IPS-NIHi7 (cell line): ENCODE results near the gene CFL1.
"Not testable (repeated sequence)": the region's sequence is repeated elsewhere in the genome, so short reads cannot be mapped to it uniquely, and the experiment has no call there.

Source experiments
- DNase-seq: peaks from one replicate; pipeline ENCODE4 v3.0.0; 2012; ENCODE audit warnings: mixed read lengths; ENCODE audit errors: extremely low spot score

CFL1 gene

DNA sequence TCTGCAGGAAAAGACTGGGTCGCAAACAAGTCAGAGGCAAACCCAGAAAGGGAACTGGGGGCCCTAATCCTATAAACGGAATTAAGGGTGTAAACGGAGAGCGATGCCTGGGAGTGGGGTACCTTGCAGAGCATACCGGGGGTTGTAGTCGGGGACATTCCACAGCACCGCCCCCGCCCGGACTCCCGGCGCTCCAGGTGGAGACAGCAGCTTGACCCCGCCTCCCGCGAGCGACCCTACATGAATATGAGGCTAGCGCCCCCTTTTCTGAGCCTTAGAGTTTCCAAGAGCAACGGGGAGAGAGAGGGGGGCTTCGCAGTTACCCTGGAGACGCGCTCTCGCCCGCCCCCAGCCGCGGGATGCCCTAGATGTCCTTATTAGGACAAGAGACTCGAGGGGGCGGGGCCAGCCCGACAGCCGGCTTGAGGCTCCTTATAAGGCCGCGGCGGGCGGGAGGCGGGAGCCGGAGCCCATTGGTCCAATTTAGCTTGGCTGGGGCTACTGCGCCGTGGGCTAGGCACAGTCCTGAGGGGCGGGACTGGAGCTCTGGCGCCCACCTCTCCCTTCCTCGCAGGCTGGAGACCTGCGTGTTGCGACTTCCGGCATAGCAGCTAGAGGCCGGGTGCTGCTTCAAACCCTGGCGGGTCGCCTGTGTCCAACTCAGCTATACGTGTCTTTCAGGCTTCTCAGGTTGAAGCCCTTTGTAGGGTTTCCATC lies 1.3 kb upstream of the CFL1 start:
- DNase-seq, result peak; percentile 92

GRCh38 chr11:65858681-65859087 lies 704 bp upstream of the CFL1 start:
- DNase-seq, result no peak

GRCh38 chr11:65857500-65857852 lies 504 bp downstream of the CFL1 start:
- peak; percentile 9 for DNase-seq

DNA sequence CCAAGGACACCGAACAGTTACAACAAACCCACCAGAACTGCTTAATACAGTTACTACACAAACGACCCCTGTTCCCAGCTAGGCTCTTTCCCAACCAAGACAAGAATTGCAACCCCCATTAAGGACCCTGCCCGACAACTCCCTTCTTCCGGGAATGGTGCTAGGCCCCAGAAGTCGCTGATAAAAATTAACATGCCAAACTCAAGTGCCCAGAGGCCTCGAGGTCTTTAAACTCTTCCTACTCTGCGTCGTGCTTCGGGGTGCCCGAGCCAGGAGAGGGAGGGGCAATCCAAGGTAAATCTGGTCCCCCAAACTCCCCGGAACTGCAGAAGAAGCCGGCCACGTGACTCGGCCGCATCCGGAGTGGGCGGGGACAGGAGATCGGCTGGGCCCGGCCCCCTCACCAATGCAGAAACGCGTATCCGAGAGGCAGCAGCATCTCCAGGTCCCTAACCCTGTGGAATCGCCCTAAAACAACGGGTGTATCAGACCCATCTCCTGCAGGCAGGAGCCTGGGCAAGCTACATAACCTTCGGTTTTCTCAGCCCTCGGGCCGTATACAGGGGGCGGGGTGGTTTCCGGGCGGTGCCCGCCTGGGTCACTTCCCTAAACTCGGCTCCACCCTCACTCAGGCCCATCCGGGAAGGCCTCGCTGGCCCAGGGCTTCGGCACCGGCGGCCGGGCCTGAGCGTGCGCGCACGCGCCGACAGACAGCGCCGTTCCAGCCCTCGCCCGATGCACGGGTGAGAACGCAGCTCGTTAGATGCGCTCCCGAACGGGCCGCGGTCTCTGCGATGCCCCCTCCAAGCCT lies 1.1 kb downstream of the CFL1 start:
- DNase-seq, result peak; percentile 56

DNA sequence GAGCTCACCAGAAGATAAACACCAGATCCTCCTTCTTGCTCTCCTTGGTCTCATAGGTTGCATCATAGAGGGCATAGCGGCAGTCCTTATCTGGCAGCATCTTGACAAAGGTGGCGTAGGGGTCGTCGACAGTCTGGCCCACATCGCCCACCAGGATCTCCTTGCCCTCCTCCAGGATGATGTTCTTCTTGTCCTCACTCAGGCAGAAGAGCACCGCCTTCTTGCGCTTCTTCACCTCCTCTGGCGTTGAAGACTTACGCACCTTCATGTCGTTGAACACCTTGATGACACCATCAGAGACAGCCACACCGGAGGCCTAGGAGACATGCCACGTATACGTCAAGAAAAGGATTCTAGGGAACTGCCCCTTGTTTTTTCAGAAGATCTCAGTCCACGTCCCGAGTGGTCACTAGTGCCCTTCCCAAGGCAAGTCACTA lies 2.0 kb downstream of the CFL1 start:
- no peak for DNase-seq

DNA sequence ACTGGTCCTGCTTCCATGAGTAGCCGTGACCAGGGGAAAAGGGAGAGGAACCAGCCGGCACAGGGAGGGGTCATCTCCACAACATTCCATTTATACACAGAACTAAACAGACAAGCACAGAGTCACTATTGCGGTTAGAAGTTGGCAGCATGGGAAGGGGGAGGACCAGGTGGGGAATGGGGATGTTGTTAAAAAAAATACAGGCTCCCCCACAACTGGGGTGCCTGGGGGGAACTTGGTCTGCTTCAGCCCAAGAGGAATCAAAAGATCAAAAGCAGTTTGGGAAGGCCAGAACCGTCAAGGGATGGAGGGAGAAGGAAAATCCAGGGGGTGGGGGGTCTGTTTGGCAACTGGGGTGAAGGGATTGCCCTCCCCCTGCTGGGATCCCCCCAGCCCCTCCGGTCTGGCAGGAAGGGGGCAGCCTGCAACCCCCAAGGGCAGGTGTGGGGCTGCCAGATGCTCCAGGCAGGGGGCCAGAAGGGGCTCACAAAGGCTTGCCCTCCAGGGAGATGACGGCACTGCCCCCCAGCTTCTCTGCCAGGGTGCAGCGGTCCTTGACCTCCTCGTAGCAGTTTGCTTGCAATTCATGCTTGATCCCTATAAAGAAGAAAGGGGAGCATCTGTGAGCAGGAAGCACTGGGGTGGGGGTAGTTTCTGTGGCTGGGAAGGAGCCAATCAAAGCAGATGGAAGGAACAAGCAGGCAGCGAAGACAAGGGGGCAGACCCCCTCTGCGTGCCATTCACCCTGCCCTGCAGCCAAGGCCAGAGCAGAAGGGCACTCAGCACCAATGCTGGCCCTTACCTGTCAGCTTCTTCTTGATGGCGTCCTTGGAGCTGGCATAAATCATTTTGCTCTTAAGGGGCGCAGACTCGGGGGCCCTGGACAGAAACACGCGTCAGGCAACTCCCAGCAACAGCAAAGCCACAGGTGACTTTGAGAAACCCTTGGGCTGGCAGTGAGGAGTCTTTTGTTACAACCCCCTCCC lies 2.8 kb downstream of the CFL1 start:
- no peak for DNase-seq

DNA sequence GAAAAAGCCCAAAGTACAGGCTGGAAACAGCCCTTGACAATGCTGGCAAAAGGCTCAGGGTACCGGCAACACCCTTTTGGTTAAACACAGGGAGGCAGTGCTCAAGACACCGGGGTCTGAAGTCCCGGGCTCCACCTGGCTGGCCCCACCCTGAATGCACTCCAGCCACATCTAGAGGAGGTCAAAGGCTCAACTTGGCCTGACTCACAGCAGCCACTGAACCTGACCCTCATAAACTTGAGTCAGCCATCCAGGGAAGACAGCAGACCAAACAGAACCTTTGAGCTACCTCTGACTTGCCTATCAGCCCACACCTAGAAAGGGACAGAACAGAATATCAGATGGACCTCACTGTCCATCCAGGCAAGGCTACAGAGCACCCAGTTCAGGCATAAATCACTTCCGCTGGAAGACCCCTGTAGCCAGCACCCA lies 3.8 kb downstream of the CFL1 start:
- DNase-seq, result no peak

DNA sequence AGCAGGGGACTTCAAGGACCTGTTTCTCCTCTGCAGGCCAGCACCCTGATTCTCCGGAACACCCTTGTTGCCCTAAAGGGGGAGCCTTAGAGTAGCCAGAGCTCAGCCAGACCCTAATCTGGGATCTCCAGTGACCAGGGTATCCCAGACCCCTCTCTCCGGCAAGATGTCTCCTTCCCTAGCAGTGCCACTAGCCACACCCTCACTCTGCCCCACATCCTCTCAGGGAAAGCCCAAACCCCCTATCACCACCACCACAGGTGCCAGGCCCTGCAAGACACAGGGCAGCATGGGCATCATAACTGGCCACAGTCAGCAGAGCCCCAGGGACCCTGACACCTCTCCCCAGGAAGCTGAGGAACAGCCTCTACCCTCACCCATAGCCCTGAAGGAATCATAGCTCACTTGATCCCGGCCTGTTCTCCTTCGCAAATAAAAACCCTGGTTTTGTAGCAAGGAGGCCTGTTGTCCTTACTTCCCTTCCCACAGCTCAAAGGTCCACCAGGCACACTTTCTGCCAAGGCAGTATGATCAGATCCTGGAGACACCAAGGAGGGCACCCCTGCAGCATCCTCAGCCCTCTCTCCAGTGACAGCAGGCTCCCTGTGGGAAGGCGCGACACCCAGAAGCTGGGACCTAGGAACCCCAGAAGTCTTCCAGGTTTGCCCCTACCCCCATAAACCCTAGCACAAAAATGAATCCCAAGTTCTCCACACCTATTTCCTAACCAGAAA lies 4.6 kb downstream of the CFL1 start:
- DNase-seq, result no peak

DNA sequence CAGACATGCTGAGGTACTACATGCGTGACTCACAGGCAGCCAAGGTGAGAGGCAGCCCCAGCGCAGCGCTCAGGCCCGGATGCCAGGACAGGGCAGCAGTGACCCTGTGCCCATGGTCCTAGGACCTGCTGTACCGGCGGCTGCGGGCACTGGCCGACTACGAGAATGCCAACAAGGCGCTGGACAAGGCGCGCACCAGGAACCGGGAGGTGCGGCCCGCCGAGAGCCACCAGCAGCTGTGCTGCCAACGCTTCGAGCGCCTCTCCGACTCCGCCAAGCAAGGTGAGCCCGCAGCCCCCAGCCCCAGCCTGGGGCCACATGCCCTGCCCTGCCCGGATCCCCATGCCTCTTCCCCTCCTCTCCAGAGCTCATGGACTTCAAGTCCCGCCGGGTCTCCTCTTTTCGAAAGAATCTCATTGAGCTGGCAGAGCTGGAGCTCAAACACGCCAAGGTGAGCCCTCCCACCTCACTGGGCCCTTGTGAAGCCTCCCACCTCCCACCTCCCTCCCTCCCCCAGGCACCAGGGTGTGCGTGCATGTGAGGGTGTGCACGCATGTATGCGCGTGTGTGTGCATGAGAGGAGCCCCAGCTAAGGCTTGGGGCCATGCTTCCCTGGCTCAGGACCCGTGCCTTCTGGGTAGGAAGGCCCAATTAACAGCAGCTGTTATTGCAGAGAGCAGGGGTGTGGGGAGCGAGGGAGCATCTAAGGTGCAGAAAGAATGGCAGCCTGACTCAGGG lies 5.3 kb downstream of the CFL1 start:
- no peak for DNase-seq

- DNase-seq, result no peak
Measured at GRCh38 chr11:65851811-65852507, 6.0 kb downstream of the CFL1 start.

- peak; percentile 88 for DNase-seq
Measured at GRCh38 chr11:65851083-65851579, 6.8 kb downstream of the CFL1 start.

DNA sequence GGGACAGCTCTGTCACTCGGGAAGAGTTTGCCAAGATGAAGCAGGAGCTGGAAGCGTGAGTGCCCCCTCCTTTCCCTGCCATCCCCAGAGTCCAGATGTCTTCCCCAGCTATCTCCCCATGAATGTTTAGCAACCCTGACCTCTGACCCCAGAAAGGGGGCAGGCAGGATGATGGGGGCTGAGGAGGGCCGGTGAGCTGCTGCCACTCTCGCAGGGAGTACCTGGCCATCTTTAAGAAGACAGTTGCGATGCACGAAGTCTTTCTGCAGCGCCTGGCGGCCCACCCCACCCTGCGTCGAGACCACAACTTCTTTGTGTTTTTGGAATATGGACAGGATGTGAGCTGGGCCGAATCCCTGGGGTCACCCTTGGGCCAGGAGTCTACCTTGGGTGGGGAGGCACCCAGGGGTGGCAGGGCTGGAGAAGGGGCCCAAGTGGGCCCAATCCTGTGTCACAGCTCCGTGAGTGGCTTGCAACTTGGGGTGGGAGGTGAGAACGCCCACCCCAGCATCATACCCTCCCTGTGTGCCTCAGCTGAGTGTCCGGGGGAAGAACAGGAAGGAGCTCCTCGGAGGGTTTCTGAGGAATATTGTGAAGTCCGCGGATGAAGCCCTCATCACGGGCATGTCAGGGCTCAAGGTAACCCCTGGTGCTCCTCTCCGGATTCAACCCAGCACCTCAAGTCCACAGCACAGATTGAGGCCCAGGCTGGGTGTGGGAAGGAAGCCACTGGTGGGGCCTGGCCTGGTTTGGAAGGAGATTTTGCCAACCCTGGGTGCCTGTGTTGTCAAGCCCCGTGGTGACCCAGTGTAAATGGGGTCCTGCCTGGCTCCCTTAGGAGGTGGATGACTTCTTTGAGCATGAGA lies 7.5 kb downstream of the CFL1 start:
- no peak for DNase-seq

DNA sequence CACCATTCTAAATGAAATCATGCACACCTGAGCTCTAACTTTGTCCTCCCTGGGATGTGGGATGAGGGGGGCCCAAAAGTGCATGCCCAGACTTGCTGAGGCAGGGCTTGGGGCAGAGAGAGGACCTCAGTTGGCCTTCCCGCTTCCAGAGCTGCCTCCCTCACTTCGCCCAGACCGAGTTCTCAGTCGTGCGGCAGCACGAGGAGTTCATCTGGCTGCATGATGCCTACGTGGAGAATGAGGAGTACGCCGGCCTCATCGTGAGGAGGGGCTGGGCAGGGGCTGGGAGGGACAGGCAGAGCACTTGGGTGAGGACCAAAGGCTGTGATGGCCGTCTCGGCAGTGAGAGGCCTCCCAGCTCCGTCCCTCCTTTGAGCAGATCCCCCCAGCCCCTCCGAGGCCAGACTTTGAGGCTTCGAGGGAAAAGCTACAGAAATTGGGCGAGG lies 8.2 kb downstream of the CFL1 start:
- no peak for DNase-seq

DNA sequence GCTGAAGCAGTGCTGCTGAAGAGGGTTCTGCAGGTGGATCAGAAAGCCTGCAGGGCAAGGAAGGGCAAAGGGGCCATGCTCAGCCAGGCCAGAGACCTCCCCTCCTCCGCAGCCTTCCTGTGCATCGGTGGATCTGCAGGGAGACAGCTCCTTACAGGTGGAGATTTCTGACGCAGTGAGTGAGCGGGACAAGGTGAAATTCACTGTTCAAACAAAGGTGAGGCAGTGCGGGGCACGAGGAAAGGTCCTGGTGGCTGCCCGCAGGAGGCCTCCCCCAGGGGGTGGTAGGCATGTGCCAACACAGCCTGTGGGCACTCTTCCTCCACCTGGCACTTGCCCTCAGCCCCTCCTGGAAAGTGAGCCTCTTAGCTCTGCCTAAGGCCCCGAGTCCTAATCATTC lies 8.6 kb downstream of the CFL1 start:
- DNase-seq, result no peak

- not testable (repeated sequence) for DNase-seq
Measured at GRCh38 chr11:65848693-65849092, 9.3 kb downstream of the CFL1 start.

DNA sequence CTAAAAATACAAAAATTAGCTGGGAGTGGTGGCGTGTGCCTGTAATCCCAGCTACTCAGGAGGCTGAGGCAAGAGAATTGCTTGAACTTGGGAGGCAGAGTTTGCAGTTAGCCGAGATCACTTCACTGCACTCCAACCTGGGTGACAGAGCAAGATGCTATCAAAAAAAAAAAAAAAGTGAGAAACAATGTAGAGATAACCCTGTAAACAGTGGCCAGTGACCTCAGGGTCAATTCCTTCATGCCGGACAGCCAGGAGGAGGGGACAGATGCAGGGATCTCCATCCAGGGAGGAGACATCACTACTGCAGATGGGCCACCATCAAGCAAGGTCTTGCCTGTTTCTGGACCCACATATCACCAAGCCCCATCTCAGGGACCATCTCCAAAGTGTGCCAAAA lies 10.2 kb downstream of the CFL1 start:
- no peak for DNase-seq

GRCh38 chr11:65844231-65844872 lies 13.6 kb downstream of the CFL1 start:
- no peak for DNase-seq

GRCh38 chr11:65843811-65844210 lies 14.2 kb downstream of the CFL1 start:
- no peak for DNase-seq
